Ecto neural progenitor cell (in vitro differentiated cells): ENCODE results near the gene CEP83.

Experiments
- DNase-seq: peaks from one replicate; pipeline ENCODE4 v3.0.0-alpha.2; 2018; ENCODE audit warnings: low spot score

The CEP83 gene

DNA sequence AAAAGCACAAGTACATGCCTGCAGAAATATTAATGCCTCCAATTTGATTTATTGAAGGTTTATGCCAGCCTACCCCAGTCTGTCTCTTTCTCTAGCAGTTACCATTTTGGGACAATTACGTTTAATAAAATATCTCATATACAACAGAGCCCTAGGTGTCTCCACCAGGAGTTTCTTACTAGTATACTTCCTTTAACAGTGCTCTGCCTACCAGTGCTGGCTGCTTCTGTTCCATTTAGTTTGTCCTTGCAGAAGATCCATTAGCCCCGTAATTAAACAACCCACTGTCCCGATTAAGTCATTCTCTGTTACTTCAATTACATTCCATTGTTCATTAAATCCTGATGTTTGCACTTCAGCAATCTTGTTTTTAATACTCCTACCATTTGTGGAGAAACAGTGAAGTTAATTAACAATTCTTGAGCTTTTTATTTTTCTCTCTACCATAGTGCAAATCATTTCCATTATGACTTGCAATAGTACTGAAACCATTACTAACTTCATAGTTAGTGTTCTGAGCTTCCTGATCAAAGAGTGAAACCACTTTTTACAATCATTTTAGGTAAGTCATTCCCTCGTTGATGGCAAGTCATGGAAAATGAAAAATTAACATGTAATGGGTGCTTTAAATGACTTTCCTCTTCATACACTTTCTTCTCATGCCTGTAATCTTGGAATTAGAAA, 190.2 kb downstream of the CEP83 start:
- no peak for DNase-seq

DNA sequence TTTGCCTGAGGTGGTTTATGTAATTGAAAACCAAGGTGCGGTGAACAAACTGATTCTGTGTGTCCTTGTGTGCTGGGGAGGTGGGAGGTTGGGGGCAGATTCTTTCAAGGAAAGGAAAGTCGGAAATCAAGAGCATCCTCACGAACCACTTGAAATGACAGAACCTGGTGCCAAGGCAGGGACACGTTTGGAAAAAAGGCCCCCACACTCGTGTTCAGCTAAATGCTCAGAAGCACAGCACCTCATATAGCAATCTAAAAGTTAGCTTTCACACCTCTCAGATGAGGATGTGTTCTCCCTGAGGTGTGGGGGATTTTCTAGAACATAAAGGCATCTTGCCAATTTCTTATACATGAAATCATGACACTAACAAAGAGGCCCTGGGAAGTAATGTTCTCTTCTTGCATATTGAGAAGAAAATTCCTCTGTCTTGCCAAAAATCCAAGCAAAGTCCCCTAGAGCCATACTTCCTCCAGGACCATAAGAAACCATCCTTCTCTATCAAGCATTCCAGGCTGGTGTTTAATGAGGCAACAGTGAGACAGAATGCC, 191.7 kb downstream of the CEP83 start:
- DNase-seq = no peak

DNA sequence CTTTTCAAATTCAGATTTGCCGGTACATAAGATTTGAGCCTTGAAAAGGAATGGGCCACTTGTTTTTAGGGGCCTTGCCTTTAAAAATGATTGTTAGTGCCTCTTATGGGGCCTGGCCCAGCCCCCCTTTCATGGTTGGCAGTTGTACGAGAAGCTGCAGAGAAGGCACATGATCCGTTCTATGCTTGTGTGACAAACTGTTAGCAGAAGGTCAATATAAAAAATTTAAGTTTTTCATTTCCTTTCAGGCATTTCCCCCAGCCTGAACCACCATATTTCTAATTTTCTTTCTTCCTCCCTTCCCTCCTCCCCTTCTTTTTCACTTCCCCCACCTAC, 192.2 kb downstream of the CEP83 start:
- DNase-seq = no peak

DNA sequence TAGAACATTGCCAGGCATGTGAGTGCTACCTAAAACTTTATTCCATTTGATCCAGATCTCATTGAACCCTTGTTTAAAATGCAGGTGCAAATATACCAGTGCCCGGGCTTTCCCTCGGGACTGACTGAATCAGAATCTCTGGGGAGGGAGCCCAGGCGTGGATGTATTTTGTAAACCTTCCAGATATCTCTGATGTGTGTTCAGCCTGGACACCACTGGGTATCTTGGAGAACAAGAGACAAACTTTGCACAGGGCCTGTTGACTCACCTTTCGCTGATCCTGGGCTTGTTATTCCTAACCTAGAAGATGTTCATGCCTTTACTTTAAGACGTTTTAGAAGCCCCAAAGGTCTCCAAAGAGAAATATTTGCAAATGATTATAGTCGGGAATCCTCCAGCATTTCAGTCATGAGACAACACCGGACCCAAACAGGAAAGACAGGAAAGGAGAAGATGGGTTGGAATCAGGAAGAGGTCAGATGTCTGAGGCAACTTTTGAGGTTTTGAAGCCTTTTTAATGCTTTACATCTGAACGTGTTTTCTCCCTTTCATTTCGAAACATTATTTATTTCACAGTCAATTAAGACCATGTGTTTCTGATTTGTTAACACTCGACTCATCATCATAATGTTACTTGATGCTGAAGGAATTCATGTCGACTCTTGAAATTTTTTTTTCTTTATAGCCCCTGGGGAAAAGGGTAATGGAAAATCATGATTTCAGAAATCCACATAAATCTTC, 192.7 kb downstream of the CEP83 start:
- no peak for DNase-seq

DNA sequence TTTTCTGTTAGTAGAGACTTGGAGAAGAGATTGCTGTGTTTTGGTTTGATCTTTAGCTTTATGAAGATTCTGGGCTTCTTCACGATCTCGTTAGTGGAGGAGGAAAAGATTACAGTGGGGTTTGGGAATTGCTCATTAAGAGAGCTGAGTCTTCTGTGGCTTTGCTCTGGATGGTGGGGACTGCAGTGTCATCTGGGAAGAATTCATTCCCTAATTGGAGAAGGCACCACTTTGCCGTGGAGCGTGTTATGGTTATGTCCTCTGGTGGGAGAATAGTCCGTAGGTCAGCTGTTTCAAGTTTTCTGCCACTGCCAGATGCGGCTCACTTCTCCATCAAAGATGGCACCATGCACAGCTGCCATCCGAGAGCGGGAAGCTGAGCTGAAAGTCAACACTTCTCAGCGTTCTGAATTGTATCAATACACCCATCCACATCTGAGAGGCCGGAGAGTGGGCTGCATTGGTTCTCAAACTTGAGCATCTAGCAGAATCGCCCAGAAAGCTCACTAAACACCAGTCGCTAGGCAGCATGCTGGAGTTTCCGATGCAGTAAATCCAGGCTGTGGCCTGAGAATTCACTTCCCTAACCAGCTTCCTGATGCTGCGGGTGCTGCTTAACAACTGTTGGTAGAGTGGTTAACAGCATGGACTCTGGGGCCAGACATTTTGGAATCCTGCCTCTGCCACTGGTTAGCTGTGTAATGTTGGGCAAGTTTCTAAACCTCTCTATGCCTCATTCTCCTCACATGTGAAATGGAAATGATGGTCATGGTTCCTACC, 193.5 kb downstream of the CEP83 start:
- no peak for DNase-seq

DNA sequence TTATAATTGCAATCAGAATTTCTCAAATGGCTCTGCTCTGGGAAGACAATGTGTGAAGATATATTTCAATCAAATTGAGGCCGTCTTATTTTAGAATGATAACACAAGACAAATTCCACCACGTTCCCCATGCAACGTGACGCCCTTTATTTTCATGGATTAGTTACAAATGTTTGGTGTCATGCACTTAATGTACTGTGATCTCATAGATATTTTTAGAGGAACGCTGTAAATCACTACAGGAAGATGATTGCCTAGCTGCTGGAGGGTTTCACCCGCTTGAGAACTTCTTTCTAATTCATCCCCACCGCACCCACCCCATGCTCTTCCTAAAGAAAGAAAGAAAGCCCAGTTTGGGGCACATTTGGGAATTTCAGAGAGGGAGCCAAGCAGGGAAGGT, 194.1 kb downstream of the CEP83 start:
- DNase-seq = no peak

DNA sequence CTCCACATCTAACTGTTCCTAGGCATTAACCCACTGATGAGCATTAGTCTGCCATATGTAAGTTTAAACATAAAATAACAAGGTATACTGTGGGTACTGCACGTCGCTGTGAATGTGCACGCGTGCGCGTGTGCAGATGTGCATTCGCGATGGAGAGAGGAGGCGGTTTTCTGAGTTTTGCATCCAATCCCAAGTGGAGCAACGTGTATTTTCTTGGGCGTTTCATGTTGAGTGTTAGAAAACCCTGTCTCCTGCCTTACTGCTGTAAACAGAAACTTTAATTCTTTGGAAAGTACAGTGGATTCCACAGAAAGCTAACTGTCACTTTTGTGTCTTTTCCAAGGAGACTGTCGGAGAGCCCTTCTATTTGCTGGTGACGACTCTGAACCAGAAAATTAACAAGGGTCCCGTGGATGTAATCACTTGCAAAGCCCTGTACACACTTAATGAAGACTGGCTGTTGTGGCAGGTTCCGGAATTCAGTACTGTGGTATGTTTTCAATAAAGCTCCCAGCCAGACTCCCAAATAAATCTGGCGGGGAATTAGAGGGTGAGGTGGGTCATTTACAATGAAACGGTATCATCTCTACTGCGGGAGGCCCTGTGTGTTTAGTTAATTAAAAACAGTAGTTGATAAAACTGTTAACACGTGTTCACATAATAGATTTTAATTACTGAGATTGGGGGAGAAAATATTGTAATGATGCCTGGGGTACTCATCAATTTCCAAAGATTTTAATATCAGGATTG, 194.8 kb downstream of the CEP83 start:
- DNase-seq = no peak

DNA sequence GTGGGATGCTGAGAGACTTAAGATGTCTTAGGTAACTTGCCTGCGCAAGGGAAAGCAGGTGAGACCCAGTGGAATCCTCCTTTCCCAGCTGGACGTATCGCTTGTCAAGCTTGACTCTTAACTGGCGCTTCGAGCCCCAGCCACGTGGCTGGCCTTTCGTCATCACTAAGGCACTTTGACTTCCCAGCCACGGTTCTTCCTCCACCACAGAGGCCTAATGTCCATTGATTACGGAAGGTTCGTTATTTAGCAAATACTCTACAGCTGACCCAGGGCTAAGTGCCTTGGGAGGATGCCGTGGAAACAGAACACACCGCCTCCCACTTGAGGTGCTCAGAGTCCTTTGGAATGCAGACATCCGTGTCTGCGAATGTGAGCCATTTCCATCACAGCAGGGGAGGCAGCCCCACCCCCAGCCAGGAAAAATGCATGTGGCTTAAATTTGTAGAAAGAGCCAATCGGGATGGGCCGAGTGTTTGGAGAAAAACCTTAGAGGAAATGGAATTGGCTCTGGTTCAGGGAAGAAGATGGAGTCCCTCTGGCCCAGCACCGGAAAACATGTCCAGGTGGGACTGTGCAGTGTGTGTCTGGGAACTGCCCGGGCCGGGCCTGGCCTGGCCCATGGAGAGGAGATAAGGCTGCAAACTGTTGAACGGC, 195.6 kb downstream of the CEP83 start:
- no peak for DNase-seq

DNA sequence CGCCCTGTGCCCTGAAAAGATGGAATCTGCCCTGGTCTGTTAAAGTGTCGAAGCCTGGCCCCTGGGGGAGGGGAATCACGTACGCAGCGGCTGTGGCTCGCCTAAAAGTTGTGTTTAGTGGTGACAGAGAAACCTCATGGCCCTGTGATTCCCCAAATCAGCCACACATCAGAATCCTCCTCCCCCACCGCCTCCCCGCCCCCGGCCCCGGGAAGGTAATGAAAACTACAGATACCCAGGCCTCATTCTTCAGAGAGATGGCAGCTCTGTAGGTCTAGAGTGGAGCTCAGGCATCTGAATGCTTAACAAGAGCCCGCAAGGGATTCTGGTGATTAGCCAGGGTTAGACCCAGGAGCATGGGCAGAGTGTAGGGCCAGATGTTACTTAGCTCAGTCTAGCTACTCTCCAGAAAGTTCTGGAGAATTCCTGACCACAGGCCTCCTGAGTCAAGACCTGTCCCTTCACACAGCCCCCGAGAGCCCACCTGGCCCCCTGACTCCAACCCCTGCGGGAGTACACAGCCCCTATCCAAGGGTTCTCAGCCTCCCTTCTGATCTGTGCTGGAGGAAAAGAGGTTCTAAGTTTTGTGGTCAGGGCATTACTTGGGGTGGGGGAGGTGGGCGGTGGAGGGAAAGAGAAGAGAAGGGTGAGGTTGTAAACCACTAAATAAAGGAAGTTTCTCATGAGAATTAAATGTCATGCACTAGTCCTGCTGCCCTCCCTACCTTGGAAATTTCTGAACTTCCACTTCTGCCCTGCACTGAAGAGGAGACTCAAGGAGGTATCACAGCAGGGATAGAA, 196.5 kb downstream of the CEP83 start:
- no peak for DNase-seq

DNA sequence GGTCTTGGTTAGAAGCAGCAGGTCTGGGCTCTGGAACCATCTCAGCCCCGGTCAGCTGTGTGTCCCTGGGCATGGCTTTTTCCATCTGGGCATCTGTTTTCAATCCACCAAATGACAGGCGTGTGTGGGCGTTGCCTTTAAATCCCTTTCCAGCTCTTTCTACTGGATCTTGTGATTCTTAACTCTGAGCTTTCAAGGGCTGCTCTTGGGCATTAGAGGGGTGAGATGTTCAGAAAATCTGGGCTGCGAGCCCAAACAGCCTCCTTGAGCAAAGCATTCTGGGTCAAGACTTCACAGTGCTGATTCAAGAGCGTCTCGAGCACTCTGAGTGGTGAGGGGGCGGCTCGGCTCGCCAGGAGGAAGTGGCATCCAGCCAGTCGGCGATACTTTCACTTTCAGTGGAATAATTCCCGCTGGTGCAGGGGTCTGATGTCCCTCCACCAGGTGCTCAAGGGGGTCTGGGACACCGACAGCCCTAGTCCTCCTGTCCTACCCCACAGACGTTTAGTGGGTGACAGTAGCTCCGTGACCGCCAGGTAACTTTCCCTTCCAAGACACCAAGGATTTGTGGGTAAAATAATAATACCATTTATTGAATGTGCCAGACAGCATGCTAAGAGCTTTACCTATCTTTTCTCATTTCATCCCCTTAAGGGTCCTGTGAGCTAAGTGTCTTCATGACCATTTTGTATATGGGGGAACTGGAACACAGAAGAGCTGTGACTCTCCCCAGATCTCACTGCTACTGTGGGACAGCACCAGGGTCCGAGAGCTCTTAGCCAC, 197.2 kb downstream of the CEP83 start:
- DNase-seq = no peak

DNA sequence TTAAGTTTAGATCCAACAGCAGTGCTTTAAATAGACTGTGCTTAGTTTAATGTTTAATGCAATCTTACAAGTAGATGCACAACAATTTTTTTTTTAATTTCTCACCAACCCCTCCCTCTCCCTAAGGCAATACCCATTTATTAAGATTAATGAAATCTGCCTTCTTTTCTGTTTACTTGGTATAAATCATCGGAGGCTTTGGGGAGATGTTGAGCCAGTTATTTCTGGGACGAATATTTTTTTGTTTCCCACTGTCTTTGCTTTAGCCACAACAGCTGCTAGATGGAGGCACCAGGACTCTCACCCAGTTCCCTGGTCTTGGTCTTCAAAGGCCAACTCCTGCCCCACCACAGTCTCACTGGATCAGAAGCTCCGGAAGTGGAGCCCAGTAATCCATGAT, 197.9 kb downstream of the CEP83 start:
- no peak for DNase-seq

DNA sequence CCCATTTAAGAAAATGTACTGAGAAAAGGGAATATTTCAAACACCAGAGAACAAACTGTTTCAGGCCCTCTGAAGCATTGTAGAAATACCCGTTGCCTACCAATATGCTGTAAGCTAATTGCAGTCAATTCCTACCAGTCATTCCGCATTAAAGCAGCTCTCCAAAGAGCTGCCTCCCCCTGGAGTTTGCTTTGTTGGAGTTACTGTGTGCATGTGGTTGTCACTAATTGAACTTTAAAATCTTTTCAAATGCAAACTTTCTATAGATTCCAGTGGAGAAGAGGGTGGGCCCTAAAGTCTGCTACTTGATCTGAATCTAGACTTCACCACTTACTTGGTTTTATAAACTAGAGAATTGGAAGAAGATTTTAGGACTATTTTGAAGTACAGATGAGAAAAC, 198.5 kb downstream of the CEP83 start:
- no peak for DNase-seq

DNA sequence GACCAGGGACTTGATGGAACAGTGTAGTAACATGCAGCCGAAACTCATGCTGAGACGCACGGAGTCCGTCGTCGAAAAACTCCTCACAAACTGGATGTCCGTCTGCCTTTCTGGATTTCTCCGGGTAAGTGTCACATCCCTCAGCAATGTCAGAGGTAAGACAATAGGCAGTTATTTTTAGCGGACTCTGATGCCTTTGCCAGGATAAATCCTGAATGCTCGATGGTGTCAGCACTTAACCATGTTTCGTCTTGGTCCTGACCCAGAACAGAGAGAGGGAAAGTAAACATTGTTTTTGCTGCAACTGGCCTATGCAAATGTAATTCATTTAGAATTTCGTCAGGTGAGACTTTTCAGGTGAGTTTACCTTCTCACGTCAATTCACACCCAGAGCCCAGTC, 198.9 kb downstream of the CEP83 start:
- DNase-seq = no peak

DNA sequence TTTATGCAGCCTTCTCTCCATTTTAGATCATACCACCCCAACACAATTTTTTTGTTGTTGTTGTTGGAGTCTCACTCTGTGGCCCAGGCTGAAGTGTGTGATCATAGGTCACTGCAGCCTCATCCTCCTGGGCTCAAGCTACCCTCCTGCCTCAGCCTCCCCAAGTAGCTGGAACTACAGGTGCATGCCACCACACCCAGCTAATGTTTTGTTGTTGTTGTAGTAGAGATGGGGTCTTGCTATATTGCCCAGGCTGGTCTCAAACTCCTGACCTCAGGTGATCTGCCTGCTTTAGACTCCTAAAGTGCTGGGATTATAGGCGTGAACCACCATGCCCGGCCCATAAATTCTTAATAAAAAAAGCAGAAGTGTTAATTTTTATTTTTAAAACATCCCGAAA, 199.7 kb downstream of the CEP83 start:
- DNase-seq = no peak

DNA sequence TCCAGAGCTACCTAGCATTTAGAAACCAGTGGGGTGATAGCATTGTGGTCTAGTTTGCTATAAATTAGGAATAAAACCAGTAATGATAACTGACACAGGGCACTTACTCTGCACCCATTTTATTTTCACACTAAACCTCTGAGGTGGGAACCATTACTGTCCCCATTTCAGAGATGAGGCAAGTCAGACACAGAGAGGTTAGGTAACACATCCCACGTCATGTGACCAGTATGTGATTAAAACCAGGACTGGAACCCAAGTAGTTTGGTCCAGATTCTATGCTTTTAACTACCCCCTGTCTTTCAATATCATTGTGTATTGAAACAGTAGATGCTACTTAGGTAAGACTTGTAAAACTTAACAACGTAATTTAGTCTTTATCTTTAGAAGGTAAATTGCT, 201.1 kb downstream of the CEP83 start:
- DNase-seq = no peak
